ENCODE results near the gene GRM7.

- TF ChIP-seq POLR2A (IDR thresholded peaks at IDR 0.05; ENCODE audit: low read depth) (no peak), CTCF (IDR thresholded peaks at IDR 0.05) (no peak), POLR2AphosphoS5 (IDR thresholded peaks at IDR 0.05) (no peak), EP300 (IDR thresholded peaks at IDR 0.05) (no peak)
Measured at GRCh38 chr3:7657214-7658112, 796.5 kb downstream of the GRM7 start.

All from esophagus muscularis mucosa (tissue), 4 donors.